GM18861 (cell line): ENCODE data around the gene LIFR.
A peak's percentile ranks its signal among the peaks of the same experiment; 100 is the strongest.

Source experiments
- ATAC-seq: cut with Tn5 transposase; IDR thresholded peaks from one replicate; pipeline ENCODE4 v1.9.1; 2021; ENCODE audit not compliant: unreplicated experiment

The LIFR gene

GRCh38 chr5:38443390-38443789, 113.1 kb downstream of the LIFR start:
- no peak for ATAC-seq

GRCh38 chr5:38442247-38442573, 114.2 kb downstream of the LIFR start:
- no peak for ATAC-seq

- ATAC-seq = peak; percentile 100
Measured at GRCh38 chr5:38441453-38442246, 114.8 kb downstream of the LIFR start.

- no peak for ATAC-seq
Measured at GRCh38 chr5:38438757-38439156, 117.7 kb downstream of the LIFR start.

GRCh38 chr5:38434966-38435705, 121.3 kb downstream of the LIFR start:
- no peak for ATAC-seq

GRCh38 chr5:38433160-38433861, 123.1 kb downstream of the LIFR start:
- ATAC-seq = no peak

- no peak for ATAC-seq
Measured at GRCh38 chr5:38431242-38431853, 125.1 kb downstream of the LIFR start.

GRCh38 chr5:38426986-38427950, 129.2 kb downstream of the LIFR start:
- no peak for ATAC-seq

- no peak for ATAC-seq
Measured at GRCh38 chr5:38426490-38426889, 130.0 kb downstream of the LIFR start.
